SJSA1 (cell line): ENCODE measurements around the gene ARHGAP44. TPM values are rescaled to one million over a fixed set of nuclear protein-coding genes. Genes with fewer than 3 reads are reported as not detected.
"Not testable (repeated sequence)": the region's sequence is repeated elsewhere in the genome, so short reads cannot be mapped to it uniquely, and the experiment has no call there.

Experiments
- DNase-seq, 2 experiments: peaks; one replicate each; pipeline ENCODE4 v3.0.0-alpha.2; 2015 to 2020; ENCODE audit warnings: low spot score in 2 of 2, low read depth in 1 of 2
- H3K27ac ChIP-seq: fragments of 250-450 bp; sonication (Bioruptor Pico); 2 replicates; pipeline ENCODE4 v1.5.1; 2020; ENCODE audit warnings: mild to moderate bottlenecking, moderate library complexity
- H3K27me3 ChIP-seq: fragments of 250-450 bp; sonication (Bioruptor Pico); replicated peaks from 2 replicates; pipeline ENCODE4 v1.5.1; 2020; ENCODE audit warnings: mild to moderate bottlenecking, moderate library complexity
- H3K36me3 ChIP-seq: fragments of 250-450 bp; sonication (Bioruptor Pico); 2 replicates; pipeline ENCODE4 v1.5.1; 2020; ENCODE audit warnings: mild to moderate bottlenecking
- H3K4me1 ChIP-seq: fragments of 250-450 bp; sonication (Bioruptor Pico); replicated peaks from 2 replicates; pipeline ENCODE4 v1.6.1; 2021; ENCODE audit warnings: mild to moderate bottlenecking
- H3K4me3 ChIP-seq: fragments of 250-450 bp; sonication (Bioruptor Pico); 2 replicates; pipeline ENCODE4 v1.5.1; 2020; ENCODE audit warnings: mild to moderate bottlenecking
- H3K9me3 ChIP-seq: fragments of 250-450 bp; sonication (Bioruptor Pico); replicated peaks from 2 replicates; pipeline ENCODE4 v1.5.1; 2020; ENCODE audit warnings: mild to moderate bottlenecking
- total RNA-seq: library from RNA; depleted of rRNA; stranded (reverse); fragments of >200 nt; shearing (Covaris generic); gene quantifications from 2 replicates; pipeline ENCODE4 v1.2.3, GENCODE V29; 2014

ARHGAP44 gene
- total RNA-seq, 1 experiment from 2014 or later: 0.58 TPM

- DNase-seq: no peak
- no peaks in the 10 kb centered on the region for H3K27me3 ChIP-seq
- no peak overlapping the region for H3K4me3 ChIP-seq
- H3K4me1 ChIP-seq: no peaks in the 10 kb centered on the region
- no peaks in the 10 kb centered on the region for H3K9me3 ChIP-seq
- H3K36me3 ChIP-seq: no peaks in the 10 kb centered on the region
- H3K27ac ChIP-seq: no peak overlapping the region
Observed at GRCh38 chr17:12966413-12966812, 177.1 kb downstream of the ARHGAP44 start.

- no peaks in the 10 kb centered on the region for H3K27me3 ChIP-seq
- DNase-seq: no peak
- no peak overlapping the region for H3K27ac ChIP-seq
- H3K9me3 ChIP-seq: no peaks in the 10 kb centered on the region
- no peaks in the 10 kb centered on the region for H3K36me3 ChIP-seq
- no peak overlapping the region for H3K4me3 ChIP-seq
- H3K4me1 ChIP-seq: no peaks in the 10 kb centered on the region
Observed at GRCh38 chr17:12967962-12968361, 178.7 kb downstream of the ARHGAP44 start.

GRCh38 chr17:12973496-12974004, 184.3 kb downstream of the ARHGAP44 start:
- Histone ChIP-seq H3K9me3 (no peaks in the 10 kb centered on the region), H3K4me3 (peak overlapping the region; percentile 21), H3K4me1 (peaks cover 8% of the 10 kb centered on the region), H3K27ac (no peak overlapping the region), H3K36me3 (no peaks in the 10 kb centered on the region), H3K27me3 (no peaks in the 10 kb centered on the region)
- DNase-seq: no peak

GRCh38 chr17:12974005-12974531, 184.8 kb downstream of the ARHGAP44 start:
- Histone ChIP-seq H3K4me3 (peak overlapping the region; percentile 21), H3K9me3 (no peaks in the 10 kb centered on the region), H3K27me3 (no peaks in the 10 kb centered on the region), H3K36me3 (no peaks in the 10 kb centered on the region), H3K4me1 (peaks cover 8% of the 10 kb centered on the region), H3K27ac (no peak overlapping the region)
- DNase-seq: no peak

GRCh38 chr17:12977008-12977751, 187.9 kb downstream of the ARHGAP44 start:
- H3K27ac ChIP-seq: no peak overlapping the region
- no peaks in the 10 kb centered on the region for H3K27me3 ChIP-seq
- no peak overlapping the region for H3K4me3 ChIP-seq
- no peak for DNase-seq
- H3K36me3 ChIP-seq: no peaks in the 10 kb centered on the region
- H3K4me1 ChIP-seq: peaks cover 8% of the 10 kb centered on the region
- H3K9me3 ChIP-seq: no peaks in the 10 kb centered on the region

- H3K4me1 ChIP-seq, H3K27ac ChIP-seq, H3K36me3 ChIP-seq, H3K27me3 ChIP-seq, H3K4me3 ChIP-seq, DNase-seq, H3K9me3 ChIP-seq: not testable (repeated sequence)
Observed at GRCh38 chr17:12978787-12979186, 189.5 kb downstream of the ARHGAP44 start.

- Histone ChIP-seq H3K9me3 (no peaks in the 10 kb centered on the region), H3K27ac (no peak overlapping the region), H3K27me3 (no peaks in the 10 kb centered on the region), H3K4me1 (peaks cover under 1% of the 10 kb centered on the region), H3K36me3 (no peaks in the 10 kb centered on the region), H3K4me3 (no peak overlapping the region)
- no peak for DNase-seq
Observed at GRCh38 chr17:12979246-12979645, 189.9 kb downstream of the ARHGAP44 start.

GRCh38 chr17:12979826-12980500, 190.7 kb downstream of the ARHGAP44 start:
- no peaks in the 10 kb centered on the region for H3K27me3 ChIP-seq
- H3K4me3 ChIP-seq: no peak overlapping the region
- no peaks in the 10 kb centered on the region for H3K36me3 ChIP-seq
- H3K4me1 ChIP-seq: no peaks in the 10 kb centered on the region
- H3K27ac ChIP-seq: no peak overlapping the region
- no peak for DNase-seq
- no peaks in the 10 kb centered on the region for H3K9me3 ChIP-seq

GRCh38 chr17:12982224-12982623, 192.9 kb downstream of the ARHGAP44 start:
- no peaks in the 10 kb centered on the region for H3K36me3 ChIP-seq
- no peak for DNase-seq
- no peak overlapping the region for H3K27ac ChIP-seq
- no peak overlapping the region for H3K4me3 ChIP-seq
- H3K9me3 ChIP-seq: no peaks in the 10 kb centered on the region
- H3K4me1 ChIP-seq: no peaks in the 10 kb centered on the region
- H3K27me3 ChIP-seq: no peaks in the 10 kb centered on the region

GRCh38 chr17:12983991-12984884, 194.9 kb downstream of the ARHGAP44 start:
- no peaks in the 10 kb centered on the region for H3K36me3 ChIP-seq
- no peaks in the 10 kb centered on the region for H3K9me3 ChIP-seq
- H3K4me3 ChIP-seq: no peak overlapping the region
- H3K27me3 ChIP-seq: no peaks in the 10 kb centered on the region
- no peak for DNase-seq
- H3K27ac ChIP-seq: no peak overlapping the region
- no peaks in the 10 kb centered on the region for H3K4me1 ChIP-seq

- no peak overlapping the region for H3K4me3 ChIP-seq
- no peak overlapping the region for H3K27ac ChIP-seq
- no peaks in the 10 kb centered on the region for H3K27me3 ChIP-seq
Observed at GRCh38 chr17:12985431-12986293, 196.4 kb downstream of the ARHGAP44 start.

GRCh38 chr17:12987120-12987519, 197.8 kb downstream of the ARHGAP44 start:
- DNase-seq: no peak
- Histone ChIP-seq H3K36me3 (peaks cover 23% of the 10 kb centered on the region), H3K27ac (no peak overlapping the region), H3K4me1 (no peaks in the 10 kb centered on the region), H3K27me3 (no peaks in the 10 kb centered on the region), H3K9me3 (no peaks in the 10 kb centered on the region), H3K4me3 (no peak overlapping the region)

More at GRCh38 chr17:12985431-12986293, 196.4 kb downstream of the ARHGAP44 start:
- Histone ChIP-seq H3K4me1 (no peaks in the 10 kb centered on the region), H3K36me3 (peaks cover 10% of the 10 kb centered on the region; the same call in 1 of the 2 replicates), H3K9me3 (no peaks in the 10 kb centered on the region)
- no peak for DNase-seq
